DND-41 (cell line): Measurements from ENCODE around the gene CACNA2D4.

Experiments used
- ATAC-seq: fragments of 200-7000 bp; cut with Tn5 transposase; 3 replicates; pipeline ENCODE4 v1.9.1; 2021; ENCODE audit warnings: low read depth; ENCODE audit not compliant: insufficient read depth
- DNase-seq: peaks from one replicate; pipeline ENCODE4 v3.0.0-alpha.2; 2020
- H2AFZ ChIP-seq: 2 replicates; pipeline ENCODE4 v1.6.0; 2012; ENCODE audit warnings: low read depth, low read length
- H3K27ac ChIP-seq: 2 replicates; pipeline ENCODE4 v1.5.1; 2012; ENCODE audit warnings: low read length, inconsistent platforms
- H3K27me3 ChIP-seq: fragments of 200-600 bp; sonication (generic); 2 replicates; pipeline ENCODE4 v1.6.0; 2012; ENCODE audit warnings: low read length, mild to moderate bottlenecking, inconsistent platforms; ENCODE audit not compliant: insufficient read depth, poor library complexity
- H3K36me3 ChIP-seq: 2 replicates; pipeline ENCODE4 v1.5.1; 2012; ENCODE audit warnings: low read length, inconsistent platforms; ENCODE audit not compliant: insufficient read depth
- H3K4me1 ChIP-seq: 2 replicates; pipeline ENCODE4 v1.5.1; 2012; ENCODE audit warnings: mild to moderate bottlenecking, low read length; ENCODE audit not compliant: insufficient read depth
- H3K4me2 ChIP-seq: 2 replicates; pipeline ENCODE4 v1.6.0; 2012; ENCODE audit warnings: mild to moderate bottlenecking, moderate library complexity, low read length, inconsistent platforms; ENCODE audit not compliant: insufficient read depth
- H3K4me3 ChIP-seq, 2 experiments: fragments of 200-600 bp in 1 of 2; shearing (Covaris generic) in 1 of 2; 2 replicates each; pipeline ENCODE4 v1.5.1; 2012 to 2016; ENCODE audit warnings: inconsistent platforms in 2 of 2, low read length in 2 of 2, mild to moderate bottlenecking in 2 of 2, low read depth in 1 of 2, moderate library complexity in 1 of 2
- H3K79me2 ChIP-seq: 2 replicates; pipeline ENCODE4 v1.6.0; 2012; ENCODE audit warnings: low read length, inconsistent platforms; ENCODE audit not compliant: insufficient read depth
- H3K9ac ChIP-seq: 2 replicates; pipeline ENCODE4 v1.6.0; 2012; ENCODE audit warnings: low read depth, mild to moderate bottlenecking, inconsistent platforms, low read length, moderate library complexity
- H3K9me3 ChIP-seq: 2 replicates; pipeline ENCODE4 v1.5.1; 2012; ENCODE audit warnings: low read length, moderate library complexity, mild to moderate bottlenecking, inconsistent platforms; ENCODE audit not compliant: insufficient read depth, severe bottlenecking
- H4K20me1 ChIP-seq: 2 replicates; pipeline ENCODE4 v1.6.0; 2012; ENCODE audit warnings: low read length; ENCODE audit not compliant: insufficient read depth
- CTCF ChIP-seq: IDR thresholded peaks from 2 replicates; pipeline ENCODE4 v1.5.1; 2012; ENCODE audit warnings: borderline replicate concordance, low read length, moderate library complexity, mild to moderate bottlenecking; ENCODE audit not compliant: poor library complexity, severe bottlenecking; ENCODE audit errors: extremely low read depth
- EZH2 ChIP-seq: IDR thresholded peaks from 3 replicates; pipeline ENCODE4 v1.6.1; 2012; ENCODE audit warnings: borderline replicate concordance, low read depth, mild to moderate bottlenecking, moderate library complexity, low read length, inconsistent platforms; ENCODE audit not compliant: severe bottlenecking

Gene CACNA2D4

GRCh38 chr12:1922985-1923384 is 4.5 kb upstream of the CACNA2D4 start:
- H2AFZ ChIP-seq: no peak overlapping the region
- H3K27ac ChIP-seq: no peak overlapping the region
- no peak overlapping the region for H3K4me2 ChIP-seq
- DNase-seq: no peak
- H3K36me3 ChIP-seq: no peaks in the 10 kb centered on the region
- H3K9ac ChIP-seq: no peak overlapping the region
- TF ChIP-seq EZH2 (no peak), CTCF (no peak)
- peaks cover 4% of the 10 kb centered on the region for H3K27me3 ChIP-seq
- H3K9me3 ChIP-seq: no peaks in the 10 kb centered on the region
- no peaks in the 10 kb centered on the region for H4K20me1 ChIP-seq
- H3K4me1 ChIP-seq: no peaks in the 10 kb centered on the region
- no peak for ATAC-seq
- no peaks in the 10 kb centered on the region for H3K79me2 ChIP-seq
- no peak overlapping the region for H3K4me3 ChIP-seq

- Histone ChIP-seq H3K4me3 (no peak overlapping the region), H3K4me2 (no peak overlapping the region), H3K27ac (no peak overlapping the region), H3K9me3 (no peaks in the 10 kb centered on the region), H3K79me2 (no peaks in the 10 kb centered on the region), H2AFZ (no peak overlapping the region), H3K27me3 (peaks cover 5% of the 10 kb centered on the region), H4K20me1 (no peaks in the 10 kb centered on the region), H3K36me3 (no peaks in the 10 kb centered on the region), H3K4me1 (0 out of 2 replicates have a peak, but pooled peaks cover under 1% of the 10 kb centered on the region), H3K9ac (no peak overlapping the region)
- no peak for TF ChIP-seq CTCF
- TF ChIP-seq EZH2: no peak
- no peak for DNase-seq
- ATAC-seq: no peak
These were observed 3.7 kb upstream of the CACNA2D4 start for GRCh38 chr12:1922075-1922709.

- no peak overlapping the region for H3K4me3 ChIP-seq
- no peak for TF ChIP-seq CTCF
- no peak for TF ChIP-seq EZH2
- no peak overlapping the region for H3K27ac ChIP-seq
- H3K27me3 ChIP-seq: peaks cover 8% of the 10 kb centered on the region
- H3K79me2 ChIP-seq: no peaks in the 10 kb centered on the region
- no peak overlapping the region for H2AFZ ChIP-seq
- ATAC-seq (no peak), DNase-seq (no peak)
- H3K4me2 ChIP-seq: no peak overlapping the region
- no peaks in the 10 kb centered on the region for H4K20me1 ChIP-seq
- no peaks in the 10 kb centered on the region for H3K36me3 ChIP-seq
- H3K9ac ChIP-seq: no peak overlapping the region
- H3K4me1 ChIP-seq: peaks cover 13% of the 10 kb centered on the region
- H3K9me3 ChIP-seq: no peaks in the 10 kb centered on the region
These were observed 2.5 kb upstream of the CACNA2D4 start for GRCh38 chr12:1920971-1921370.
